ENCODE measurements around the gene TMEM222.

Gene TMEM222

GRCh38 chr1:27306892-27307761, 14.8 kb upstream of the TMEM222 start:
- no peak for DNase-seq

DNA sequence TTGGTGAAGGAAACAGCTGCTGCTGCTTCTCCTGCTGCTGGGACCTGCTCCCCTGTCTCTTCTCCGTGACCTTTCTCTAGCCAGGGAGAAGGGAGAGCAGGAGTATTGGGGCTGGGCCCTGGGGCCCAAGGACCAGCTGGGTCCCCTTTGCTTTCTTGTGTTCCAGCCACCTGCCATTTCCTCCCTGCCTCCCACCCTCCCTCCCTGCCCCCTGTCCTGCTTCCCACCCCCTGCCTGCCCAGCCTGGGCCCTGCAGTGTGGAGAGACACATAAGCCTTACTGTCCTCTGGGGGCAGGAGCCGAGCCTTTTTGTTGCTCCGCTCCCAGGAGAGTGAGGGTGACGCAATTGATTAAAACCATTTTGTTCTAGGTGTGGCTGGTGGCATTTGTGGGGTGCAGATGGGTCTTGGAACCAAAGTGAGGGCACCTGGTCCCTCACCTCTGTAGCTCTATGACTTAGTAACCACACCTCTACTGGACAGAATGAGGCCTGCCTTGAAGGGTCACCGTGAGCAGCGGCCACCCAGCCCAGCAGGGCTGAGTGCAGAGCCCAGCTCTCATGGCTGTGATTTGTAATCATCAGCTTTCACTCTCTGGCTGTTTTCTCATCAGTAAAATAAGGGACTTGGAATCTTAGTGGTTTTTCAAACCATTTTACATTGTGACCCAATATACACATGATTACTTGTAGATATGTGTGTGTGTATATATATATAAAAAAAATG, 13.9 kb upstream of the TMEM222 start:
- DNase-seq = no peak

DNA sequence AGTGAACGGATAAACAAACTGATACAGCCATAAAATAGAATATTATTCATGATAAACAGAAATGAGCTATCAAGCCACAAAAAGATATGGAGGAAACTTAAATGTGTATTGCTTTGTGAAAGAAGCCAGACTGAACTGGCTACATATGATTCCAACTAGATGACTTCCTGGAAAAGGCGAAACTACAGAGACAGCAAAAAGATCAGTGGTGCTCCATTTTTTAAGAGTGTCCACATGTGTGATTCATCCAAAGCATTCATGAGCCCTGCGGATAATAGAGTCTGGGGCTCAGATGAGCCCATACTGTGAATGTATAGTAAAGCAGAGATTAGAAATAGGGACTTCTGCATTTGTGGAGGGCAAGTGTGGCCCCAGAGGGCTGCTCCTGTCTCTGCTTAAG, 7.8 kb upstream of the TMEM222 start:
- DNase-seq = no peak

GRCh38 chr1:27314737-27315136, 7.2 kb upstream of the TMEM222 start:
- no peak for DNase-seq

GRCh38 chr1:27316860-27317259, 5.1 kb upstream of the TMEM222 start:
- DNase-seq = no peak

DNA sequence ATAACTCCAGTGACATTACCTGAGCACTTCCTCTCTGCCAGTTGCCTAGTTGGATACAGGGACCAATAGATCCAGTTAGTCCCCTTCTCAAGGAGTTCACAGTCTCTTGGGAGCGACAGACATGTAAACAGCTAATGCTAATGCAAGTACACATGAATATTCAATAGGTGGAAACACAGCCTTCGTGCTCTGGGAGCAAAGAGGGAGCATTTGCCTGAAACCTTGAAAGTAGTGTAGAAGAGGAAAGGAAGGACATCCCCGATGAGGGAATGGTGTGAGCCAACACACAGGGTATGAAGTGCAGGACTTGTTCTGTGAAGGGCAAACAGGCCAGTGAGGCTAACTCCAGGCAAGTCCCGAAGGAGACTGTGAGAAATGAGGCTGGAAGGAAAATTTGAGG, 3.8 kb upstream of the TMEM222 start:
- no peak for DNase-seq

DNA sequence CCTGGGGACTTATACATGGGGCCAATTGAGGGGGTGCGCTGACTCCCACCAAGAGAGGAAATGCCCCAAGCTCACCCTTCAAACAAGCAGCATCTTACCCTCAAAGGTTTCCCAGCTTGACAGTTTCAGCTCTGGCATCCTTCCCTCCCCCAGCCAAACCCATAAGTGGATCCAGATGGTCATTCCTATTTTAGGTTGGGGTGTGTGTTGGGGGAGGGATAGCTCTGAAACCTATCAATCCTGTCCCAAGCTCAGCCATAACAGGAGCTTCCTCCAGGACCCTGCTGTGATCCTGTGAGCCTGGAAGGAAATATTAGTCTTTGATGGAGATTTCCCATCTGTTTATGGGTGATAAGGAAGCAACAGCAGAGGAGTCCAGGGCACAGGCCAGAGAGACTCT, 3.4 kb upstream of the TMEM222 start:
- no peak for DNase-seq

DNA sequence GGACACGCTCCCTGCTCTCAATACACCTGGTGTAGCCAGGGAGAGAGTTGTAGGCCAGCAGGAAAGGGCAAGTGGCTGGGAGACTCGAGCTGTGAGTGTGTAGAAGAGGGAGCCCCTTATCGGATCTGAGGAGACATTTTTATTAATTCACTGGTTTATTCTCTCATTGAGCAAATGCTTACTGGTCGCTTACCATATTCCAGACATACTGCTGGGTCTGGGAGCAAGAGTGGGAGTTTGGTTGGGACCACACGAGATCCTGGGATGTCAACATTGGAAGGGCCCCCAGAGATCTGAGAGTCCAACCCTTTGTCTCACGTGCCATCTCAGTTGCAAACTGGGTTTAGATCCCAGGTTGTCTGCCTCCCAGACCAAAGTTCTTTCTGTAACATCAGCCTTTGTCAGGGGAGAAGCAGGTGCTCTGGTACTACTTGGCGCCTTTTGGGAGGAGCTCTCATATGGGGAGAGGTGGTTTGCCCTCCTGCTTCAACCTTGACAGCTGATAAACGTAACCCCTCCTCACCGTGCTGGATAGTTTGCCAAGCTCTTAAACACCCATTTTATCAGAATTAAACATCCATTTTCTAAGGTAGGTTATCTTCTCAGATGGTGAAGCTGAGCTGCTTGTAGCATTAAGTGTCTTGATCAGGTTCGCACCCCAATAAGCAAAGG, 742 bp downstream of the TMEM222 start:
- DNase-seq = no peak

DNA sequence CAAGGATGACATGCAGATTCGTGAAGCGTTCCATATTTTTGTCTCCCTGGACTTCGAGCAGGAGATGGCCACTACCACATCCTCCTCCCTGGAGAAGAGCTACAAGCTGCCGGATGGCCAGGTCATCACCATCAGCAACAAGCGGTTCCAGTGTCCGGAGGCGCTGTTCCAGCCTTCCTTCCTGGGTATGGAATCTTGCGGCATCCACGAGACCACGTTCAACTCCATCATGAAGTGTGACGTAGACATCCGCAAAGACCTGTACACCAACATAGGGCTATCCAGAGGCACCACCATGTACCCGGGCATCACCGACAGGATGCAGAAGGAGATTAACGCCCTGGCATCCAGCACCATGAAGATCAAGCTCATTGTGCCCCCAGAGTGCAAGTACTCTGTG, 3.3 kb downstream of the TMEM222 start:
- DNase-seq = no peak

DNA sequence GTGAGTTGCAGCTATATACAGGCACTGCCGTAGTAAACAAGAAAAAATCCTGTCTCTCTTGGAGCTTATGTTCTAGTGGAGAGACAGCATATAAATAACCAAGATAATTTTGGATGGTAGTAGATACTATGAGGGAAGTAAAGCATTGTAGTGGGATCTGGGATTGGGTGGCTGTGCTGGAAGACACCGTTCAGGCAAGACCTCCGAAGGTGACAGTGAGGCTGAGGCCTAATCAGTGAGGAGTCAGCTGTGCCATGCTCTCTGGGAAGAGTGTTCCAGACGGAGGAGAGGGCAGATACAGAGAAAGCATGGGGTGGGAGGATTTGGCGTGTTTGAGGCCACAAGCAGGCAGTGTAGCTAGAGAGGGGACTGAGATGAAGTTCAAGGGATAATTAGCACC, 6.0 kb downstream of the TMEM222 start:
- DNase-seq = no peak

DNA sequence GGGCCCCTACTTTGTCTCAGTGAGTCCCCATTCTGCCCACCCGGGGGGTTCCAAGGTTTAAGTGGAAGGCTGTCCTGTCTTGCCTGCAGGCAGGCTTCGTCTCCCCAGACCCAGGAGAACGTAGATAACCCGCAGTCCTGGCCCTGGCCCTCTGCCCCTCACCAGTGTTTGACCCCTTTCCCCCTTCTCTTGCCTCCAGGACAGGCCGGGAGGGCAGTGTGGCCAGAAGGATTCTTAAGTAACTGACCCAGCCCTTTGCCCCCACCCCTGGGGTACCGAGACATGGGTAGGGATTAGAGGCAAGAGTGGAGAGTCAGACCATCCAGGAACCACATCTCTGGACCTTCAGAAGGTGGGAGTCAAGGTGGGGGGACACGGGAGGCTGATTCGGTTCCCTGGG, 8.8 kb downstream of the TMEM222 start:
- DNase-seq = no peak

DNA sequence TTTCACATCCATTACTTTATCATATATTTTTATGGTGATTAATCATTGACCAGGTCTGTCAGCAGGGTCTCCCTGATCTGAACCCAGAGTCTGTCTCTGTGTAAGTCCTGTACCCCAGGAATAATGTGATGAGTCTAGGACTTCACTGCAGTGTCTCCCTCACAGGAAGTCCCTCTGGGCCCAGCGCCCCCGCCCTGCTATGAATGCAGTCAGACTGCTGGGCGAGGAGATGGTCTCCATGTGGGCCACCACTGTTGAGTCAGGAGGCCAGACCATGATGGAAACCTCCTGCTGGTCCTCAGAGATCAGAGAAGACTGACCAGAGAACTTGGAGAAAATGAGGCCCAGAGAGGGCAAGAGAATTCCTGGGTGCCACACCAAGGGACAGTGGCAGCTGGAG, 9.5 kb downstream of the TMEM222 start:
- no peak for DNase-seq

GRCh38 chr1:27331922-27332321, 10.0 kb downstream of the TMEM222 start:
- DNase-seq = no peak

GRCh38 chr1:27332536-27333281, 10.7 kb downstream of the TMEM222 start:
- DNase-seq = no peak

GRCh38 chr1:27333717-27334279, 11.8 kb downstream of the TMEM222 start:
- no peak for DNase-seq

DNA sequence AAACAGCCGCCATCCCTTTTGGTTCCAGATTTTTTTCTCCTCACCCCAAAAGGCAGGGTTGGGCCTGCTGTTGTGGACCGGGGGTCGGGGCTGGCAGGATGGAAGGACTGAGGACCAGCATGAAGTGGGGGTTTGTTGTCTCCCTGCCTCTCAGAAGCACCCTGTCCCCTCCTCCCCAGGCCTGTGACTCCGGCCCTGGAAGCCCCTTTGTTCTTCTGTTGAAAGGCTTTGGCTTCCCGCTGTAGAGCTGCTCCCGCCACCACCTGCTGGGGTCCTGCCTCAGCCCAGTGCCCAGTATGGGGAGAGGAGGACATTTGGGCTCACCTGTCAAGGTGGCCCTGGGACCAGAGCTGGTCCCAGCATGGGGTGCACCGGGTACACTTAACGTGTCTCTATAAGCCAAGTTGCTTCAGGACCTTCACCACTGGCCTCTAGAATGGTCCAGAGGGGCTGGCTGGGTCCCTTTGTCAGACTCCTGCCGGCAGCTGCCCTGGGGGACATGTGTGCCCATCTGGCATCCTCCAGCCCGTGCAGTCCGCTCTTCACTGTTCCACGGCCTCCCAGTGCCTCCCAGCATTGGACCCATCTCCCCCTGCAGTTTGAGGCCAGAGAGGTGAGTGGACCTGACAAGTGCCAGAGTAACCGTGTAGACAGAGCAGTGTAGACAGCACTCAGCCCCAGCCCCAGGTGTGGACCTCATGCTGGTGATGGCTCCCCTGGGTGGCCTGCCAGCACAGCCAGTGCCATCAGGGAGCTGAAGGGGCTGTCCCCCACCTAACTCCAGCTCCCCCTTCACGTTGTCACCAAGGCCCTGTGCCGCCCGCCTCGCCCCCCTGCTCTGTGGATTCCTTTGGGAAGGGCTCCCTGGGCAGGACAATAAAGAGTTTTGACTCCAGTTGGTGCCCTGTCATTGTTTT, 13.8 kb downstream of the TMEM222 start:
- DNase-seq = no peak

DNA sequence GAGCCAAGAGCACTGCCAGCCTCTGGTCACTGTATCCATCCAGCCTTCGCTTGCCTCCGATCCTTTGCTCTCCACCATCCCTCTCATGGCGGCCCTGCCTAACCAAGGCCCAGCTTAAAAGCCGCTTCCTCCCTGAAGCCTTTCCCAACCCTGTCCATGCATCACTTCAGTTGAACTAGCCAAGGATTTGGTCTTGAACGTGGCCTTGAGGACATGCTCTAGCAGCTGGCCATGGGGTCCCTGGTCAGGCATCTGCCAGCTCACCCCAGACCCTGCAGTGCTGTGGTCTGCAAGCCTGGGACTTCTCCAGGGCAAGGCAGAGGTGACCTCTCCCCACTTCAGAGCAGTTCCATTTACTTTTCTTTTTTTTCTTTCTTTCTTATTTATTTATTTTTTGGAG, 14.8 kb downstream of the TMEM222 start:
- DNase-seq = no peak

GRCh38 chr1:27338751-27339150, 16.8 kb downstream of the TMEM222 start:
- DNase-seq = no peak

GRCh38 chr1:27339213-27339612, 17.2 kb downstream of the TMEM222 start:
- no peak for DNase-seq

DNA sequence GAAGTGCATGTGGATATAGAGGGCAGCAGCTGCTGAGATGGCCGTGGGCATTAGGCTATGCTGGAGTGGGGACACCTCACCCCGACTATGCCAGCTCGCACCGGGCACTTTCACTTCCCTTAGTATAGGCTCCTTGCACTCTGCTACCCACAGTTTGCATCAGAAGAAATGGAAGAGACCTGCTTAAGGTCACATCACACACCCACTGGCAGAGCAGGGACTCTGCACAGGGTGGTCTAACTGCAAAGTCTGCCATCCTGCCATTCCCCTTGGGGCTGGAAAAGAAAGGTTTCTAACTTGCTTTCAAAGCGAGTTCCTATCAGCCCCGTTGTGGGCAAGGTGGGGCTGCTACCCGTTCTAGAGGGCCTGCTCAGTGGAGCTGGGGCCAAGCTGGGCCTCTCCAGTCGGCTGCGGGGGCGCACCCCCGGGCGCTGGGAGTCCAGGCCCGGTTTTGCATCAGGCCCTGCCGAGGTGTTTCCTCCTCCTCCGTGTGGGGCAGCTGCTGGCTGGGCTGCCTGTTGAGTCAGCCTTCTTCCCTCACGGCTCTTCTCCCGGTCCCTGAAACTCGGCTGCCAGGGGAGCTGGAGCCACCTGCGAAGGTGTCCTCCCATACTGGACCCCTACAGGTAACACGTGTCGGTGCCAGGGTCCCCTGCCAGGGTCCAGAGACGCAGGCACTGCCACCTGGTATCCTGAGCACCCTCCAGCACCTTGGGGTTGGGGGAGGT, 19.7 kb downstream of the TMEM222 start, which contains the start of gene SYTL1:
TSS of gene SYTL1 (plus strand) at position 498 of the 728 bp plus-strand sequence. CDS start 3,313 bp downstream, outside the sequence.
- DNase-seq = no peak

DNA sequence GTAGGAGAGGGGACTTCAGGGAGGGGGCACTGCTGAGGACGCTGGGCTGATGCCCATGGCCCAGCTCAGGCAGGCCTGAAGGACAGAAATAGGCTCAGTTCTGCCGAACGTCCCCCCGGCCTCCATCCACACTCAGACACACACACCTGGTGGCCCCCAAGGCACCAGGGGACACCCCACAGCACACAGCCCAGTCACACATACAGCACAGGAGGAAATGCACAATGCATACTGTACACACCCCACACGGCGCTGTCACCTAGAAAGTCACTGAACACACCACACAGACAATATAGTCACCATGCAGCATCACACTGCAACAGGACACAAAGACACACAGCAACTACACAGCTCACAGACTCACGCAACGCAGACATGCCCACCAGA, 20.4 kb downstream of the TMEM222 start:
- DNase-seq = no peak

Data from NCI-H2081 treated with DMSO at 0.1 percent for 48 hours (cell line).